Measurements from ENCODE around the gene MAGI1.

The MAGI1 gene

GRCh38 chr3:66038726-66039589 is at the start of gene MAGI1:
MAGI1 (minus strand) TSS chr3:66038918; CDS start chr3:66038308, 610 bp downstream.
- DNase-seq (ENCODE audit: low read depth): peak; percentile 89
- TF ChIP-seq CTCF (conservative IDR thresholded peaks at IDR 0.05; ENCODE audit: low read depth, low read length): no peak
- peak within 1 kb of the TSS; percentile 73 for H3K4me3 ChIP-seq (ENCODE audit: low read length)

GRCh38 chr3:66083784-66084213 is 45.1 kb upstream of the MAGI1 start:
- DNase-seq (ENCODE audit: low read depth): no peak
- H3K4me3 ChIP-seq (ENCODE audit: low read length): no peak overlapping the region
- TF ChIP-seq CTCF (conservative IDR thresholded peaks at IDR 0.05; ENCODE audit: low read depth, low read length): no peak

- no peak for DNase-seq (ENCODE audit: low read depth)
- TF ChIP-seq CTCF (conservative IDR thresholded peaks at IDR 0.05; ENCODE audit: low read depth, low read length): no peak
- H3K4me3 ChIP-seq (ENCODE audit: low read length): no peak overlapping the region
Measured at GRCh38 chr3:66083096-66083678, 44.5 kb upstream of the MAGI1 start.

- no peak overlapping the region for H3K4me3 ChIP-seq (ENCODE audit: low read length)
- TF ChIP-seq CTCF (conservative IDR thresholded peaks at IDR 0.05; ENCODE audit: low read depth, low read length): no peak
- no peak for DNase-seq (ENCODE audit: low read depth)
Measured at GRCh38 chr3:66082679-66083078, 44.0 kb upstream of the MAGI1 start.

- no peak for DNase-seq (ENCODE audit: low read depth)
- H3K4me3 ChIP-seq (ENCODE audit: low read length): no peak overlapping the region
- TF ChIP-seq CTCF (conservative IDR thresholded peaks at IDR 0.05; ENCODE audit: low read depth, low read length): no peak
Measured at GRCh38 chr3:66080167-66080566, 41.4 kb upstream of the MAGI1 start.

- no peak for TF ChIP-seq CTCF (conservative IDR thresholded peaks at IDR 0.05; ENCODE audit: low read depth, low read length)
- no peak overlapping the region for H3K4me3 ChIP-seq (ENCODE audit: low read length)
- no peak for DNase-seq (ENCODE audit: low read depth)
Measured at GRCh38 chr3:66077973-66078372, 39.3 kb upstream of the MAGI1 start.
